Diencephalon (tissue), 1 donor: ENCODE measurements around the gene FRRS1. TPM values are rescaled to one million over a fixed set of nuclear protein-coding genes. Genes with fewer than 3 reads are reported as not detected.

Experiments used
- small RNA-seq: library from RNA; depleted of rRNA; stranded (forward); fragments of <200 nt; gene quantifications from one replicate; pipeline ENCODE3, GENCODE V24; 2014
- total RNA-seq: library from RNA; depleted of rRNA; stranded (reverse); fragments of >200 nt; gene quantifications from one replicate; pipeline ENCODE4 v1.2.3, GENCODE V29; 2014

FRRS1 gene
- 3.7 TPM for total RNA-seq

GRCh38 chr1:99766378-99766800 is at the start of gene FRRS1:
Gene FRRS1 (minus strand): TSS chr1:99766635. CDS start chr1:99748768, 17,867 bp downstream.

Small RNAs within 50 kb of the gene (small RNA-seq; reads per million reads assigned to genes)
- gene RF00019, result not detected
- not detected for gene RNU4-75P

Other genes starting within 250 kb of the FRRS1 start
- gene PALMD, start 120.5 kb downstream of the FRRS1 start, total RNA-seq, result 12.2 TPM
- gene AGL, start 83.7 kb upstream of the FRRS1 start, total RNA-seq, result 47.7 TPM
- gene SLC35A3, start 203.4 kb upstream of the FRRS1 start, total RNA-seq, result 27.9 TPM